Measurements from ENCODE around the gene ATRN. TPM values are rescaled to one million over a fixed set of nuclear protein-coding genes. Genes with fewer than 3 reads are reported as not detected.

The ATRN gene
- total RNA-seq, 1 donor from 2014 or later, result 37.0 TPM

GRCh38 chr20:3686421-3686820 lies 215.6 kb downstream of the ATRN start:
- no peak for TF ChIP-seq CTCF (IDR thresholded peaks at IDR 0.05; ENCODE audit: unreplicated experiment)
- no peaks in the 10 kb centered on the region for H3K4me1 Mint-ChIP-seq (ENCODE audit: unreplicated experiment)
- no peaks in the 10 kb centered on the region for H3K9me3 Mint-ChIP-seq (ENCODE audit: unreplicated experiment)
- no peak overlapping the region for H3K4me3 Mint-ChIP-seq (ENCODE audit: unreplicated experiment)
- H3K27ac Mint-ChIP-seq (ENCODE audit: unreplicated experiment), result no peak overlapping the region
- DNase-seq (ENCODE audit: low spot score), result no peak
- H3K27me3 Mint-ChIP-seq (ENCODE audit: unreplicated experiment), result peaks cover 3% of the 10 kb centered on the region
- no peaks in the 10 kb centered on the region for H3K36me3 Mint-ChIP-seq (ENCODE audit: low read depth, unreplicated experiment)

GRCh38 chr20:3686867-3687321 lies 216.1 kb downstream of the ATRN start:
- H3K27ac Mint-ChIP-seq (ENCODE audit: unreplicated experiment), result no peak overlapping the region
- H3K9me3 Mint-ChIP-seq (ENCODE audit: unreplicated experiment), result no peaks in the 10 kb centered on the region
- peaks cover 3% of the 10 kb centered on the region for H3K27me3 Mint-ChIP-seq (ENCODE audit: unreplicated experiment)
- DNase-seq (ENCODE audit: low spot score), result no peak
- H3K4me1 Mint-ChIP-seq (ENCODE audit: unreplicated experiment), result no peaks in the 10 kb centered on the region
- no peaks in the 10 kb centered on the region for H3K36me3 Mint-ChIP-seq (ENCODE audit: low read depth, unreplicated experiment)
- TF ChIP-seq CTCF (IDR thresholded peaks at IDR 0.05; ENCODE audit: unreplicated experiment), result no peak
- H3K4me3 Mint-ChIP-seq (ENCODE audit: unreplicated experiment), result no peak overlapping the region

- H3K9me3 Mint-ChIP-seq (ENCODE audit: unreplicated experiment), result no peaks in the 10 kb centered on the region
- no peaks in the 10 kb centered on the region for H3K36me3 Mint-ChIP-seq (ENCODE audit: low read depth, unreplicated experiment)
- H3K27ac Mint-ChIP-seq (ENCODE audit: unreplicated experiment), result no peak overlapping the region
- no peak overlapping the region for H3K4me3 Mint-ChIP-seq (ENCODE audit: unreplicated experiment)
- no peak for DNase-seq (ENCODE audit: low spot score)
- TF ChIP-seq CTCF (IDR thresholded peaks at IDR 0.05; ENCODE audit: unreplicated experiment), result no peak
- no peaks in the 10 kb centered on the region for H3K4me1 Mint-ChIP-seq (ENCODE audit: unreplicated experiment)
- H3K27me3 Mint-ChIP-seq (ENCODE audit: unreplicated experiment), result peaks cover 3% of the 10 kb centered on the region
Measured at GRCh38 chr20:3687655-3688054, 216.8 kb downstream of the ATRN start.

- Mint-ChIP-seq H3K9me3 (ENCODE audit: unreplicated experiment) (no peaks in the 10 kb centered on the region), H3K4me1 (ENCODE audit: unreplicated experiment) (no peaks in the 10 kb centered on the region), H3K27ac (ENCODE audit: unreplicated experiment) (no peak overlapping the region), H3K27me3 (ENCODE audit: unreplicated experiment) (peaks cover 3% of the 10 kb centered on the region), H3K4me3 (ENCODE audit: unreplicated experiment) (no peak overlapping the region), H3K36me3 (ENCODE audit: low read depth, unreplicated experiment) (no peaks in the 10 kb centered on the region)
- no peak for TF ChIP-seq CTCF (IDR thresholded peaks at IDR 0.05; ENCODE audit: unreplicated experiment)
- no peak for DNase-seq (ENCODE audit: low spot score)
Measured at GRCh38 chr20:3689978-3690377, 219.2 kb downstream of the ATRN start.

GRCh38 chr20:3690413-3690812 lies 219.6 kb downstream of the ATRN start:
- no peaks in the 10 kb centered on the region for H3K36me3 Mint-ChIP-seq (ENCODE audit: low read depth, unreplicated experiment)
- H3K4me3 Mint-ChIP-seq (ENCODE audit: unreplicated experiment), result no peak overlapping the region
- DNase-seq (ENCODE audit: low spot score), result no peak
- no peak overlapping the region for H3K27ac Mint-ChIP-seq (ENCODE audit: unreplicated experiment)
- TF ChIP-seq CTCF (IDR thresholded peaks at IDR 0.05; ENCODE audit: unreplicated experiment), result no peak
- H3K27me3 Mint-ChIP-seq (ENCODE audit: unreplicated experiment), result peaks cover 3% of the 10 kb centered on the region
- H3K9me3 Mint-ChIP-seq (ENCODE audit: unreplicated experiment), result no peaks in the 10 kb centered on the region
- H3K4me1 Mint-ChIP-seq (ENCODE audit: unreplicated experiment), result no peaks in the 10 kb centered on the region
